DMS79 (cell line): ENCODE measurements around the gene PAK1IP1.
"Not testable (repeated sequence)": the region's sequence is repeated elsewhere in the genome, so short reads cannot be mapped to it uniquely, and the experiment has no call there.

Source experiments
- DNase-seq: peaks from one replicate; lab custom pipeline; 2025; lab: John Stamatoyannopoulos, UW

Gene PAK1IP1

DNA sequence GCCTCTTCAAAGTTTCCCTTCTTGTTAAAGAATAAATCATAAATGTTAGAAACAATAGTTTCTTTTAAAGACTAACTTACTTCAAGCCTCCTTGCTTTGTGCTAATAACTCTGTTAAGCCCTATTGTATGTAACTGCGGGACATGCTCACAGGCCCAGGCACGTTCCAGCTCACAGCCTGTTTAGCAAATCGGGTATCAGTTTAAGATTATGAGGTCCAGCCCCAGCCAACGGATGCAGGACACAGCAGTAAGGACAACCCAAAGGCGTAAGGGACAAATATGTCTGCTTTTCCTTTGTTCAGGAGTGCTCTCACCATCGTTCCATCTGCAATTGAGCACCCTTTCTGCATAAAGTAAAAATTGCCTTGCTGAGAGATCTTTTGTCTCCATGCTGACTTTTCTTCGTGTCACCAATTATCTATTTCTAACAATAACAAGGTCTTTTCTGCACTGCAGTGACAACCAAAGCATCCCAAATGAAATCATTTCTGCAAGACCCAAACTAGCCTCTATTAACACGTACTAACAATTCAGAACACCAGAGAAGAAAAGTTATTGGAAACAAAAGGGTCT lies 1.7 kb upstream of the PAK1IP1 start:
- DNase-seq, result no peak

DNA sequence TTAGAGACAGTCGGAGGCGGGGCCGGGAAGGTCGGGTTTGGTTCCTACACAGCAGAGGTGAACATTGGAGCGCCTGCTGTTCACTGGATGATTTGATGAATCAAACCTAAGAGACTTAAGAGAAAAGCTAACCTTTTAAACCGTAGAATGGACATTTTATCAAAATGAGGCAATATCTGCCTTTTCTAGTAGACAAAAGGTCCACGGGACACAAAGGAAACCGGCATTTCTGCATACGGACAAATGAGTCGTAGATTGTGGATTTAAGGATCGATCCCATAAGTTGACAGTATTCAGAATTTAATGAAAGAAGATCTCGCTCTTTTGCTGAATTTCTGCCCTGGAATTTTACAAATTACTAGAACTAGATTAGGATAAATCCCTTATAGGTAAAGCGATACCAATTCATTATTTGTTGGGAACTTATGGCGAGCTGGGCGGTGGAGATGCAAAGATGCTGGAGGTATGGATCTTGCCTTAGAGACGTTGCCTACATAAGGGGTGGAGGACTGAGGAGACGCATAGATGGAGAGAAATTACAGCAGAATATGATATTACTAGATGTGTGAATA lies 400 bp downstream of the PAK1IP1 start:
- DNase-seq, result no peak

DNA sequence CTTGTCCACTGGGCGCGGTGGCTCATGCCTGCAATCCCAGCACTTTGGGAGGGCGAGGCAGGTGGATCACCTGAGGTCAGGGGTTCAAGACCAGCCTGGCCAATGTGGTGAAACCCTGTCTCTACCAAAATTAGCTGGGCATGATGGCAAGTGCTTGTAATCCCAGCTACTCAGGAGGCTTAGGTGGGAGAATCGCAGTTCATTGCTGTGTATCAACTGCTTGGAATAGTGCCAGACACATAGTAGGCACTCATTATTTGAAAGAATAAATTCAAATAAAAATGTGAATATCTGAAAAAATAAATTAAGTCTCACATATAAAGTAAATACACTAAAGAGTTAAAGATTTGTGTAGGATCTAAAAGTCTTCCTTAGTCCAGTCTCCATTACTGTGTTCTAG lies 1.9 kb downstream of the PAK1IP1 start:
- DNase-seq, result no peak

DNA sequence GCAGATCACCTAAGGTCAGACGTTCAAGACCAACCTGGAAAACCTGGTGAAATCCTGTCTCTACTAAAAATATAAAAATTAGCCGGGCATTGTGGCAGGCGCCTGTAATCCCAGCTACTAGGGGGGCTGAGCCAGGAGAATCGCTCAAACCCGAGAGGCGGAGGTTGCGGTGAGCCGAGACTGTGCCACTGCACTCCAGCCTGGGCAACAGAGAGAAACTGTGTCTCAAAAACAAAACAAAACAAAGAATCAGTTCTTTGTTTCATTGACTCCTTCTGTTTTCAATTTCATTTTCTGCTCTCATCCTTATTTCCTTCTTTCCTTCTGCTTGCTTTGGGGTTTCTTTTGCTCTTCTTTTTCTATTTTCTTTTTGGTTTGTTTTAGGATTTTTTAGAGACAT lies 19.2 kb downstream of the PAK1IP1 start:
- DNase-seq, result no peak

DNA sequence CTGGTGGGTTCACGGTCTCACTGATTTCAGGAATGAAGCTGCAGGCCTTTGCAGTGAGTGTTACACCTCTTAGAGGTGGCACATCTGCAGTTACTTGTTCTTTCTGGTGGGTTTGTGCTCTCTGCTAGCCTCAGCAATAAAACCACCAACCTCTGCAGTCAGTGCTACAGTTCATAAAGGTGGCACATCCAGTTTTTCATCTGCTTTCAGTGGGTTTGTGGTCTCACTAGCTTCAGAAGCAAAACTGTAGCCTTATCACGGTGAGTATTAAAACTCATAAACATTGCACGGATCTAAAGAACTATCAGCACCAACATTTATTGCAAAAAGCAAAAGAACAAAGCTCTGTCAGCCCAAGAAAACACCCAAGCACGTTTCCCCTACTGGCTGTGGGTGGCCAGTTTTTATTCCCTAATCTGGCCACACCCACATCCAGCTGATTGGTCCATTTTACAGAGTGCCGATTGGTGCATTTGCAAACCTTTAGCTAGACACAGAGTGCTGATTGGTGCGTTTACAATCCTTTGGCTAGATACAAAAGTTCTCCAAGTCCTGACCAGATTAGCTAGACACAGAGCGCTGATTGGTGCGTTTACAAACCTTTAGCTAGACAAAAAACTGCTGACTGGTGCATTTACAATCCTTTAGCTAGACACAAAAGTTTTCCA lies 24.7 kb downstream of the PAK1IP1 start:
- DNase-seq, result no peak

DNA sequence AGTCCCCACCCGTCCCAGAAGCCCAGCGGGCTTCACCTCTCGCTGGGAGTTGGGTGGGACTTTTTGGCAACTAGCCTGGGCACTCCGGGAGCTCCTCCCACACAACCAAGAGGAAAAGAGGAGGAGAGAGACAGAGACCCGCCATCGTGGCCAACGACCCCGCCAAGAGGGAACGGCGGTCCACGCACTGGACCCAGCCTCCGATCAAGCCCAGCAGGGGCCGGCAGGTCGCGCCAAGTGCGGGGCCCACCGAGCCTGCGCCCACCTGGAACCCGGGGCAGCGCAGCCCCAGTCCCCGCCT lies 25.1 kb downstream of the PAK1IP1 start:
- DNase-seq, result no peak

DNA sequence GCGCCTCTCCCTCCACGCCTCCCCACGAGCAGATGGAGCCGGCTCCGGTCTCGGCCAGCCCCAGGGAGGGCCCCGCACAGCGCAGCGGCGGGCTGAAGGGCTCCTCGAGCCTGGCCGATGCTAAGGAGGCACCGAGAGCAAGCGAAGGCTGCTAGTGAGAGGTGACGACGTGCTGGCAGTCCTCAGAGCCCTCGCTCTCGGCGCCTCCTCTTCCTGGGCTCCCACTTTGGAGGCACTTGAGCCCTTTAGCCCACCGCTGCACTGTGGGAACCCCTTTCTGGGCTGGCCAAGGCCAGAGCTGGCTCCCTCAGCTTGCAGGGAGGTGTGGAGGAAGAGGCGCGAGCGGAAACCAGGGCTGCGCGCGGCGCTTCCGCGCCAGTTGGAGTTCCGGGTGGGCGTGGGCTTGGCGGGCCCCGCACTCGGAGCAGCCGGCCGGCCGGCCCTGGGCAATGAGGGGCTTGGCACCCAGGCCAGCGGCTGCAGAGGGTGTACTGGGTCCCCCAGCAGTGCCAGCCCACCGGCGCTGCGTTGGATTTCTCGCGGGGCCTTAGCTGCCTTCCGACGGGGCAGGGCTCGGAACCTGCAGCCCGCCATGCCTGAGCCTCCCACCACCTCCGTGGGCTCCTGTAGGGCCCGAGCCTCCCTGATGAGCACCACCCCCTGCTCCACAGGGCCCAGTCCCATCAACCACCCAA lies 25.6 kb downstream of the PAK1IP1 start:
- DNase-seq, result peak; percentile 3

DNA sequence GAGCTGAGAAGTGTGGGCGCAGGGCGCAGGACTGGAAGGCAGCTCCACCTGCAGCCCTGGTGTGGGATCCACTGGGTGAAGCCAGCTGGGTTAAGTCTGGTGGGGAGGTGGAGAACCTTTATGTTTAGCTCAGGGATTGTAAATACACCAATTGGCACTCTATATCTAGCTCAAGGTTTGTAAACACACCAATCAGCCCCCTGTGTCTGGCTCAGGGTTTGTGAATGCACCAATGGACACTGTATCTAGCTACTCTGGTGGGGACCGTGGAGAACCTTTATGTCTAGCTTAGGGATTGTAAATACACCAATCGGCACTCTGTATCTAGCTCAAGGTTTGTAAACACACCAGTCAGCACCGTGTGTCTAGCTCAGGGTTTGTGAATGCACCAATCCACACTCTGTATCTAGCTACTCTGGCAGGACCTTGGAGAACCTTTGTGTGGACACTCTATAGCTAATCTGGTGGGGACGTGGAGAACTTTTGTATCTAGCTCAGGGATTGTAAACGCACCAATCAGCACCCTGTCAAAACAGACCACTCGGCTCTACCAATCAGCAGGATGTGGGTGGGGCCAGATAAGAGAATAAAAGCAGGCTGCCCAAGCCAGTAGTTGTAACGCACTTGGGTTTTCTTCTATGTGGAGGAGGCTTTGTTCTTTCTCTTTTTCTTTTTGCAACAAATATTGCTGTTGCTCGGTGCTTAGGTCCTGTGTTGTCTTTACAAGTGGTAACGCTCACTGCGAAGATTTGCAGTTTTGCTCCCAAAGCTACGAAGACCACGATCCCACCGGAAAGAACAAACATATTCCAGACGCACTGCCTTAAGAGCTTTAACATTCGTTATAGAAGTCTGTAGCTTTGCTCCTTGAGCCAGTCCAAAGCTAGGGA lies 26.4 kb downstream of the PAK1IP1 start:
- not testable (repeated sequence) for DNase-seq

DNA sequence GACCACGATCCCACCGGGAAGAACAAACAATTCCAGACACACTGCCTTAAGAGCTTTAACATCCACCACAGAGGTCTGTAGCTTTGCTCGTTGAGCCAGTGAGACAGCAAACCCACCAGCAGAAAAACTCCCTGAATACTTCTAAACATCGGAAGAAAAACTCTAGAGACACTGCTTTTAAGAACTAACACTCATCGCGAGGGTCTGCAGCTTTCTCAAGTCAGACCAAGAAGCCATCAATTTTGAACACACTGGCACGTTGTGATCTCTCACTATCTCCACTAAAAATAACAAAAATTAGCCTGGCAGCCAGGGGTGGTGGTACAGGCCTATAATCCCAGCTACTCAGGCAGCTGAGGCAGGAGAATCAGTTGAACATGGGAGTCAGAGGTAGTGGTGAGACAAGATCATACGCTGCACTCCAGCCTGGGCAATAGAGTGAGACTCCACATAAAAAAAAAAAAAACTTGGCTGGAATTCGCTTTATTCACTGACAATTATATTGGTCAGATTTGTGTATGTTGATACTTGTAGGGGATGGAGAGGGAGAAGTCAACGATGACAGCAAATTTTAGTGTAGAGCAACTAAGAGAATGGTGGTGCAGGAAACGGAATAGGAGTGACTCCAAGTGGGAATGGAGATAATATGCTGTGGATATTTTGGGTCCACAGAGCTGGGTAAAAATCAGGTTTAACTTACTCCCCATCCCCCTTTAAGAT lies 27.2 kb downstream of the PAK1IP1 start:
- DNase-seq, result no peak

DNA sequence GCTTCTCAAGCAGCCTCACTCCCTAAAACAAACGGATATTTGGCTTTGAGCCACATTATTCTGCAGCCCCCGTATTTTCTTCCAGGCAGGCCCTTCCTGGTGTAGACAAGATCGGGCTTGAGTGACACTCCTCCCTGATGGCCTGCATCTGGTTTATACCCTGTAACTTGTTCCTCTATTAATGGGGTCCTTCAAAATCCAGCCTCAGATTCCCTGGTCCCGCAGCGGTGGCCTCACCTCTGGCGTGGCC lies 27.7 kb downstream of the PAK1IP1 start:
- no peak for DNase-seq

DNA sequence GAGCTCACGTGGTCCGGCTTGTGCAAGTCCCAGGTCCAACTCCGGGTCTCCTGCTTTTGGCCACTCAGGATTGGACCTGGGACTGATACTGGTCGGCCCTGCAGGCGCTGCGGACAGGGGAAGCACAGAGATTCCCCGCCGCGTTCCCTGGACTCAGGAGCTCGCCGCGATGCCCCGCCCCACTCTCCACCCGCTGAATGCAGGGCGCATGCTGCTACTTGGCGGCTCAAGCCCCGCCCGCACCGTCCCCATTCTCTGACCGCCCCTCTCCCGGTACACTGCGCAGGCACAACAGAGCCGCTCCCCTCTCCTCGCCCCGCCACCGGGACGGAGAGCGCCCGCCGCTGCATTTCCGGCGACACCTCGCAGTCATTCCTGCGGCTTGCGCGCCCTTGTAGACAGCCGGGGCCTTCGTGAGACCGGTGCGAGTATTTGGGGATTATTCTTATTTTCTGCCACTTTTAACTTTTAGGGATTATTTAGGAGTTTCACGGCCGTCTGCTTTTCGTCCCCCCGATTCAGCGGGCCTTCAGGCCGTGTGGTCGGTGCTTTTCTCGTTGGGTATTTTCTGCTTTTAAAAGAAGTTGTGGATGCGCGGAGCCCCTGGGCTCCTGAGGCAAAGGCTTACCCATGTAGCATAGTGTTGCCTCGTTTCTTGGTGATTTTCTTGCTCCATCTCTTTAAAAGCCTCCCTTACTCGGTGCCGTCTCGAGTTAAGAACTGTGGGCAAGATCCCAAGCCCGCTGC lies 28.2 kb downstream of the PAK1IP1 start, which contains the start of gene TMEM14C:
Gene TMEM14C (plus strand): TSS at position 251 of the 747 bp plus-strand sequence. CDS start 1,544 bp downstream, outside the sequence.
- DNase-seq, result peak; percentile 82

DNA sequence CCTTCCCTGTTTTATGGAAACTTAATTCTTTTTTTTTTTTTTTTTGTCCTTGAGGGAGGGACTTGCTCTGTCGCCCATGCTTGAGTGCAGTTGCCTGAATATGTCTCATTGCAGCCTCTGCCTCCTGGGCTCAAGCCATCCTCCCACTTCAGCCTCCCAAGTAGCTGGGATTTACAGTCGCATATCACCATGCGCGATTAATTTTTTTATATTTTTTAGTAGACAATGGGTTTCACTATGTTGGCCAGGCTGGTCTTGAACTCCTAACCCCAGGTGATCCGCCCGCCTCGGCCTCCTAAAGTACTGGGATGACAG lies 28.8 kb downstream of the PAK1IP1 start:
- no peak for DNase-seq

DNA sequence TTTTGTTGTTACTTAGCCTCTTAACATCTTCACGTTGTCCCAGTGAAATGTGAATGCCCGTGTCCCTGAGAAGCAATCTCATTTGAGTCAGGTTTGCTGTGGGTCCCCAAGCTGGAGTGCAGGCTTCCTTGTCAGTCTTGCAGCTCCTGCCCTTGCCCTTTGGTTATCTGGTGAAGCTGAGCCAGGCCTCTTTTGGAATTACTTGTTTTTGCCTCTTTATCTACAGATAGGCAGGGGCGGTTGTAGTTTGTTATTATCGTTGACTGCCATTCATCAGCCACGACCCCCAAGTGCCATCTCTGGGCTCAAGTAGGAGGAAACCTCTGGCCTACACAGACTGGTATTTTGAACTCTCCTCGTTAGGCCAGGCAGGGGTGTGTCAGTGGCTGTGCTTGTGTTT lies 30.3 kb downstream of the PAK1IP1 start:
- no peak for DNase-seq

DNA sequence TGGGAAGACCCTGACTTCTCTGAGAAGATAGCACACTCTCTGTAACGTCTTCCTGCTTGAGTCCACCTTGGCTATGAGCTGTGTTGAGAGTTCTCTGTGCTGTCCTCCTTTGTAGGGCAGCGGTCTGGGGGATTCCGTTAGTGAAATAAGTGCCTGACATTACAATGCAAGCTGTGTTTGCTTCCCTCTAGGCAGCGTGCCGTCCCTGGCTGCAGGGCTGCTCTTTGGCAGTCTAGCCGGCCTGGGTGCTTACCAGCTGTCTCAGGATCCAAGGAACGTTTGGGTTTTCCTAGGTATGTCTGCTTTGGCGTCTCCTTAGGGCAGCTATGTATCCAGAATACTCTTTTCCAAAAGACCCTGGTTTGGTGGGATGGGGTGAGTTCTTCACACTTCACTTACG lies 30.9 kb downstream of the PAK1IP1 start:
- DNase-seq, result no peak

DNA sequence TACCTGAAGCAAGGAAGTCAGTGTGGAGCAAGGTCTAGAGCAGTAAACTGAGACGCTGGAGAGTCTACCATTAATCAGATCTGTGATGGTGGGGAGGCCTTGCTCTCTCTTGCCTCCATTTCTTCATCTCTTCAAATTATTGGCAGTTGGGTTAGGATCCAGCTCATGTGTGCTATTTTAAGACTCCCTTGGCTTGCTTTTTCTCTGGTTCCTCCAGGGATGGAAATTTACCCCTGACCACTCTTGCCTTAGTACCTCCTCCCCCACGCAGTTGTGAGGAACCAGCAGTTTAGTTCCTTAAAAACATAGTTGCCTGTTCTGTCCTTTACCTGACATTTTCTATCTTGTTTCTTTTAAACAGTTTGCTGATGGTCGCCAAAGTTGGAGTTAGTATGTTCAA lies 35.5 kb downstream of the PAK1IP1 start:
- no peak for DNase-seq

DNA sequence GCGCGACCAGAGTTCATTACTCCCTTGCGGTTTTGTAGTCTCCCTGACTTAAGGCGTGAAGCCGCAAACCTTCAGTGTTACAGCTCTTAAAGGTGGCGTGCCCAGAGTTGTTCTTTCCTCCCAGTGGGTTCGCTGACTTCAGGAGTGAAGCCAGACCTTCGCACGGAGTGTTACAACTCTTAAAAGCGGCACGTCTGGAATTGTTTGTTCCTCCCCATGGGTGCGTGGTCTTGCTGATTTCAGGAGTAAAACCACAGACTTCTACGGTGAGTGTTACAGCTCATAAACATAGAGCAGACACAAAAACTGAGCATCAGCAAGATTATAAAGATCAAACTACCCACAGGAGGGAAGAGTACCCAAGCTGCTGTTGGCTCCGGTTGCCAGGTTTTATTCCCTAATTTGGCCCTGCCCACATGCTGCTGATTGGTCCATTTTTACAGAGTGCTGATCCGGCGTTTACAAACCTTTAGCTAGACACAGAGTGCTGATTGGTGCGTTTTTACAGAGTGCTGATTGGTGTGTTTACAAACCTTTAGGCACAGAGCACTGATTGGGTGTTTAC lies 38.5 kb downstream of the PAK1IP1 start:
- DNase-seq, result peak; percentile 59

DNA sequence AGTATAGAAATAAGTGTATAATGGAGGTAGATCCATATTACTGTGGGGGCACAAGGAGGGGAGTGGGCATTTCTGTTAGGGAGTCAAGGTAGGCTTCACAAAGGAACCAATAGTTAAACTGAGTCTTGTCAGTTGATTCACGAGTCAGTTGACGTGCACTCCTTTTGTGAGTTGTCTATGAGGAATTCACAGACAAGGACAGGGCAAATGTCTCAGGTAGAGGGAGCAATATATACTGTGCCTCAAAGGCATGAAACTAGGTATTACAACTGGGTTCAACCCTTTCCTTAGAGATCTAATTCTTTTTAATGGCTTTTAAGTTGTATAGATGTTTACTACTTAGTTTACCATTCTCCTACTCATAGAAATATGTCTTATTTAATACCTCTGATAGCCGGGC lies 39.1 kb downstream of the PAK1IP1 start:
- no peak for DNase-seq

DNA sequence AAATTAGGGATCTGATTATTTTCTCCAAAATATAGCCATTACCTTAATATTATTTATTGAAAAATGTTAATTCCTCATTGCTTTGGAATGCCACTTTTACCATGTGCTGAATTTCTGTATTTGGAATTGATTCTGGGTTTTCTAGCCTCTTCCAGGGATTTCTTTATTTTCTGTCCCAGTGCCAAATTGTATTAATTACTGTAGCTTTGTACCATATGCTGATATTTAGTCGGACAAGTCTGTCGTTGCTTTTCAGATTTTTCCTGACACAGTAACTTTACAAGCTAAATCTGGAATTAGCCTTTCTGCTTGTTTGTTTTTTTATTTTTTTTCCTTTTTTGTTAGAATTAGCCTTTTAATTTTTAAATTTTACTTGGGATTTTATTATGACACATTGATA lies 42.0 kb downstream of the PAK1IP1 start:
- DNase-seq, result no peak

DNA sequence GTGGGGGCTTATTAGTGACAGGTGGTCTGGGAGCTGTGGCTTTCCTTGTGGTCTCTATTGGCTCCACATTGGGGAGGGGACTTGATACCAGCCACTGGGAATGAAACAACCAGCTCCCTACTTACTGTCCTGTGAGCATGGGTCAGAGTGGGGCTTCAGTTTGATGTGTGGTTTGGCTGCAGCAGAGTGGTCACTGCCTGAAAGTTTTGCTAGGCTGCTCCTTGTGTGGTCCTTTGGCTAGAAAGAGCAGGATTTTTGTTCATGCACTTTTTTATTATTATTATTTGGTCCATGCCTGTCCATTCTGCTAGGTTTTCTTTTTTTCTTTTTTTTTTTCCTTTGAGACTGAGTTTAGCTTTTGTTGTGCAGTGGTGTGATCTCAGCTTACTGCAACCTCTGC lies 45.3 kb downstream of the PAK1IP1 start:
- no peak for DNase-seq

DNA sequence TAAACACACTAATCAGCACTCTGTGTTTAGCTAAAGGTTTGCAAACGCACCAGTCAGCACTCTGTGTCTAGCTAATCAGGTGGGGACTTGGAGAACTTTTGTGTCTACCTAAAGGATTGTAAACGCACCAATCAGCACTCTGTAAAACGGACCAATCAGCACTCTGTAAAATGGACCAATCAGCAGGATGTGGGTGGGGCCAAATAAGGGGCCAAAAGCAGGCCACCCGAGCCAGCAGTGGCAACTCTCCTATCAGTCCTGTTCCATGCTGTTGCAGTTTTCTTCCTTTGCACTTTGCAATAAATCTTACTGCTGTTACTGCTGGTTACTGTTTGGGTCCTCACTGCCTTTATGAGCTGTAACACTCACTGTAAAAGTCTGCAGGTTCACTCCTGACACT lies 46.9 kb downstream of the PAK1IP1 start:
- not testable (repeated sequence) for DNase-seq

DNA sequence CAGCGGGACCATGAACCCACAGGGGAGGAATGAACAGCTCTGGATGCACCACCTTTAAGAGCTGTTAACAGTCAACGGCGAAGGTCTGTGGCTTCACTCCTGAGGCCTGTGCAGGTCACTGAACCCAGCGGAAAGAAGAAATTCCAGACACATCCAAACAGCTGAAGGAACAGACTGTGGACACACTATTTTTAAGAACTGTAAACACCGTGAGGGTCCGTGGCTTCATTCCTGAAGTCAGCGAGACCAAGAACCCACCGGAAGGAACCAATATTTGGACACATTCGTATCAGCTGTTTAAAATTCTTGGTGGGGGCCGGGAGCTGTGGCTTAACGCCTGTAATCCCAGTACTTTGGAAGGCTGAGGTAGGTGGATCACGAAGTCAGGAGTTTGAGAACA lies 47.5 kb downstream of the PAK1IP1 start:
- no peak for DNase-seq
